Suprapubic skin (tissue), 4 donors: ENCODE measurements around the gene TXLNG. TPM values are rescaled to one million over a fixed set of nuclear protein-coding genes. Genes with fewer than 3 reads are reported as not detected.

Source experiments
- DNase-seq, 2 donors: peaks; one replicate each; pipeline ENCODE4 v3.0.0-alpha.2; 2019; ENCODE audit warnings: low spot score in 2 of 2
- H3K27ac ChIP-seq: fragments of 200-600 bp; sonication (generic); one replicate; pipeline ENCODE4 v1.5.1; 2019
- H3K27me3 ChIP-seq: fragments of 200-600 bp; sonication (generic); one replicate; pipeline ENCODE4 v1.5.1; 2019
- H3K36me3 ChIP-seq: fragments of 200-600 bp; sonication (generic); one replicate; pipeline ENCODE4 v1.5.1; 2019
- H3K4me1 ChIP-seq: fragments of 200-600 bp; sonication (generic); one replicate; pipeline ENCODE4 v1.5.1; 2019
- H3K4me3 ChIP-seq: fragments of 200-600 bp; sonication (generic); one replicate; pipeline ENCODE4 v1.5.1; 2019; ENCODE audit warnings: mild to moderate bottlenecking
- H3K9me3 ChIP-seq: fragments of 200-600 bp; sonication (generic); one replicate; pipeline ENCODE4 v1.5.1; 2019
- CTCF ChIP-seq, 2 donors: fragments of 200-600 bp in 1 of 2; fragments of 450-650 bp in 1 of 2; sonication (generic) in 1 of 2; IDR thresholded peaks; one replicate each; pipeline ENCODE4 v1.5.1; 2016 to 2019; ENCODE audit warnings: antibody characterized with exemption in 2 of 2, mild to moderate bottlenecking in 1 of 2, moderate library complexity in 1 of 2
- EP300 ChIP-seq: sonication (generic); formaldehyde crosslinking; IDR thresholded peaks from one replicate; pipeline ENCODE4 v1.6.1; 2017; ENCODE audit warnings: antibody characterized with exemption
- POLR2A ChIP-seq, 2 donors: fragments of 450-650 bp; IDR thresholded peaks; one replicate each; pipeline ENCODE4 v1.6.1; 2017; ENCODE audit warnings: antibody characterized with exemption in 2 of 2, mild to moderate bottlenecking in 2 of 2, moderate library complexity in 2 of 2
- POLR2AphosphoS5 ChIP-seq, 3 donors: sonication (generic); formaldehyde crosslinking; IDR thresholded peaks; one replicate each; pipeline ENCODE4 v1.6.1; 2017; ENCODE audit warnings: antibody characterized with exemption in 3 of 3
- WGBS: methylation state at CpG from one replicate; pipeline ENCODE4 v1.1.5; 2018; 5-methylcytosine and 5-hydroxymethylcytosine counted together
- total RNA-seq, 4 donors: library from RNA; depleted of rRNA; stranded (reverse); fragments of >200 nt; gene quantifications; one replicate each; pipeline ENCODE4 v1.1.0, GENCODE V29; 2016

Gene TXLNG
- total RNA-seq, 4 donors from 2014 or later, result 8.6 to 15.5 (median 14.5) TPM

- Histone ChIP-seq H3K4me1 (no peaks in the 10 kb centered on the region), H3K27ac (no peak overlapping the region), H3K9me3 (no peaks in the 10 kb centered on the region), H3K4me3 (no peak overlapping the region), H3K27me3 (no peaks in the 10 kb centered on the region), H3K36me3 (peaks cover 25% of the 10 kb centered on the region)
- TF ChIP-seq CTCF (IDR thresholded peaks at IDR 0.05), result no peak
- TF ChIP-seq EP300, result no peak
- no peak for TF ChIP-seq POLR2A (IDR thresholded peaks at IDR 0.05)
- TF ChIP-seq POLR2AphosphoS5 (IDR thresholded peaks at IDR 0.05), result no peak
- 87% methylated on average over 1 of the region's 1 CpG for WGBS
- no peak for DNase-seq
These were observed 23.7 kb upstream of the TXLNG start for GRCh38 chrX:16762579-16762978.

- H3K27me3 ChIP-seq, result no peaks in the 10 kb centered on the region
- WGBS, result 80% methylated on average over 2 of the region's 2 CpGs
- H3K36me3 ChIP-seq, result no peaks in the 10 kb centered on the region
- no peaks in the 10 kb centered on the region for H3K4me1 ChIP-seq
- DNase-seq, result no peak
- no peaks in the 10 kb centered on the region for H3K9me3 ChIP-seq
- TF ChIP-seq CTCF (IDR thresholded peaks at IDR 0.05) (no peak), EP300 (no peak), POLR2A (IDR thresholded peaks at IDR 0.05) (no peak), POLR2AphosphoS5 (IDR thresholded peaks at IDR 0.05) (no peak)
- H3K4me3 ChIP-seq, result no peak overlapping the region
- no peak overlapping the region for H3K27ac ChIP-seq
These were observed 20.7 kb upstream of the TXLNG start for GRCh38 chrX:16765594-16765993.

GRCh38 chrX:16770970-16771482, 15.2 kb upstream of the TXLNG start:
- no peak for DNase-seq
- Histone ChIP-seq H3K36me3 (no peaks in the 10 kb centered on the region), H3K27me3 (no peaks in the 10 kb centered on the region), H3K27ac (no peak overlapping the region), H3K4me3 (no peak overlapping the region), H3K4me1 (no peaks in the 10 kb centered on the region), H3K9me3 (no peaks in the 10 kb centered on the region)
- TF ChIP-seq EP300, result no peak
- TF ChIP-seq POLR2A (IDR thresholded peaks at IDR 0.05), result no peak
- no peak for TF ChIP-seq CTCF (IDR thresholded peaks at IDR 0.05)
- TF ChIP-seq POLR2AphosphoS5 (IDR thresholded peaks at IDR 0.05), result no peak
- 80% methylated on average over 2 of the region's 2 CpGs for WGBS

- DNase-seq, result no peak
- TF ChIP-seq POLR2AphosphoS5 (IDR thresholded peaks at IDR 0.05) (no peak), POLR2A (IDR thresholded peaks at IDR 0.05) (no peak), EP300 (no peak), CTCF (IDR thresholded peaks at IDR 0.05) (no peak)
- 54% methylated on average over 16 of the region's 16 CpGs for WGBS
- Histone ChIP-seq H3K4me3 (no peak overlapping the region), H3K27me3 (no peaks in the 10 kb centered on the region), H3K27ac (no peak overlapping the region), H3K36me3 (no peaks in the 10 kb centered on the region), H3K9me3 (no peaks in the 10 kb centered on the region), H3K4me1 (no peaks in the 10 kb centered on the region)
These were observed 14.5 kb upstream of the TXLNG start for GRCh38 chrX:16771483-16772398.

GRCh38 chrX:16772460-16772859, 13.8 kb upstream of the TXLNG start:
- H3K4me3 ChIP-seq, result no peak overlapping the region
- 96% methylated on average over 6 of the region's 6 CpGs for WGBS
- H3K27ac ChIP-seq, result no peak overlapping the region
- TF ChIP-seq EP300, result no peak
- TF ChIP-seq CTCF (IDR thresholded peaks at IDR 0.05), result no peak
- TF ChIP-seq POLR2AphosphoS5 (IDR thresholded peaks at IDR 0.05), result no peak
- H3K4me1 ChIP-seq, result no peaks in the 10 kb centered on the region
- no peaks in the 10 kb centered on the region for H3K9me3 ChIP-seq
- H3K27me3 ChIP-seq, result no peaks in the 10 kb centered on the region
- DNase-seq, result no peak
- no peaks in the 10 kb centered on the region for H3K36me3 ChIP-seq
